Measurements from ENCODE around the gene CCDC187.
"Not testable (repeated sequence)": the region's sequence is repeated elsewhere in the genome, so short reads cannot be mapped to it uniquely, and the experiment has no call there.

The CCDC187 gene

DNA sequence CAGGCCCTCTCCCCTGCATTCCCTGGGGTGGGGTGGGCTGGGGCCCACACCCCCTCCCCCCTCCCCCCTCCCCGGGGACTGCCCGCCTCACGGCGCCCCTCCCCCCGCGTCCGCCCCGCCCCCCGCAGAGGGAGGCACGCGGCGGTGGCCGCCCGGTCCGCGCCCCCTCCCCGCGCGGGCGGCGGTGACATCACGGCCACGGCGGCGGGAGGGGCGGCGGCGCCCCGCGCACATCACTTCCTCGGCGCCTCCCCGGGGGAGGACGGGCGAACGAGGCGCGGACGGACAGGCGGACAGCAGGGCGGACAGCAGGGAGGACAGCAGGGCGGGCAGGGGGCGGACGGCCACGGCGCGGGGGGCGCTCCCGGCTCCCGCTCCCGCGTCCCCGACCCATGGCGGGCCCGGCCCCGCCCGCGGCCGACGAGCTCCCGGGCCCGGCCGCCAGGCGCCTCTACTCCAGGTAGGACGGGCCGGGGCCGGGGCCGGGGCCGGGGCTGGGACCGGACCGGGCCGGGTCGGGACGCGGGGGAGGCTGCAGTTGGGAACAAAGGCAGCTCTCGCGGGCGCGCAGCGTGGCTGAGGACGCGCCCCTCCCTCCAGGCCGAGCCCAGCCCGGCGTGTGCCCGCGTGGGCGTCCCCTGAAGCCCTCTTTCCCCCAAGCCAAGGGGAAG lies 23.5 kb upstream of the CCDC187 start, which contains the start of gene GPSM1:
GPSM1 (plus strand) TSS at position 236 of the 671 bp plus-strand sequence; CDS start at position 393, 157 bp downstream.
- peak in 33 of 58 donors; percentile 11 to 66 (median 40) for DNase-seq

DNA sequence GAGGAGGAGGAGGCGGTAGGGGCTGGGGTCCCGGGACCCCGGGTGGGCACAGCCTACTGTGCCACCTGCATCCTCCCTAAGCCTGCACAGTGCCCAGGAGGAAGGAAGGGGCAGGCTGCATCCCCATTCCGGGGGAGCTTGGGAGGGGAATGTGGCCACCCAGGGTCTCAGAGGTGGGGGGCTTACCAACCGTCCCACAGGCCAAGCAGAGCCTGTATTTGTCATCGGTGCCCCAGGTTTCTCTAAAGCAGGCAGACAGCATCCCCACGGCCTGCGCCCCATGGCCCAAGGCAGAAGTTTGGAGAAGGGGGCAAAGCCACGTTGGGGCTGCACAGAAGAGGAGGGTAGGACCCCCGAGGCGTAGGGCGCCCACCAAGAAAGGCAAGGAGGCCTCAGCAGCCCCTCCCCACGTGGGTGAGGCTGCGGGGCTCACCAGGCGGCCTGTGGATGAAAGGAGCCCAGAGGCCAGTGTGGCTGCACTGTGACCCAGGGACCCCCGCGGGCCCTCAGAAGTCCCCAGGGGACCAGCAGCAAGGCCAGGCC lies 22.9 kb upstream of the CCDC187 start:
- no peak for DNase-seq

DNA sequence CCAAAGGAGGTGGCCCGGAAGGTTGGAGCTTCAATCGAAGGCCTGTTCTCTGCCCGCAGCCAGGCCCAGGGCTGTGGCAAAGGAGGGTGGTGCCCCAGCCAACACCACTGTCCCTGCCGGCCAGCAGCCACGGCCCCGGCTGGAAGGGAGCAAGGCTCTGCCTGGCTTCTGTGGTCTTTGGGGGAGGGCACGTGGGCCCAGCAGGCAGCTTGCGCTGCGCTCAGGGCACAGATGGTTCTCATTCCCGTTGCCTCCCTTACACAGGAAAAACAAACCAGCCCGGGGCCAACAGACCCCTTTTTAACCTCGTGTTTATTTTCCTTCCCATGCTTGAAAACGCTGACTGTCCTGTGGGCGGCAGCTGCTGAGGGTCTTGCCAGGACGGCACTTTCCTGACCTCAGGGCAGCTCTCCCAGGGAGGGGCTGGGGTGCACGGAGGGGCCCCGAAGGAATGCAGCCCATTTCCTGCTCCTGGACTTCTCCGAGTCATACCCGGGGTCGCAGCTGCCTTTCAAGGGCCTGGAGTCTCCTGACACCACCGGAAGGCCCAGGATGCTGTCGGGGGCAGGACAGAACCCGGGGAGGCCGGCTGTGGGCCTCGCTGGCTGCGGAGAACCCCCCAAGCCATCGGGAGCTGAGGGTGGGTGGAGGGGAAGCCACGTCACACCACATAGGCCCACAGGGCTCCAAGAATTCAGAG lies 22.3 kb upstream of the CCDC187 start:
- peak in 29 of 58 donors; percentile 14 to 61 (median 31) for DNase-seq

DNA sequence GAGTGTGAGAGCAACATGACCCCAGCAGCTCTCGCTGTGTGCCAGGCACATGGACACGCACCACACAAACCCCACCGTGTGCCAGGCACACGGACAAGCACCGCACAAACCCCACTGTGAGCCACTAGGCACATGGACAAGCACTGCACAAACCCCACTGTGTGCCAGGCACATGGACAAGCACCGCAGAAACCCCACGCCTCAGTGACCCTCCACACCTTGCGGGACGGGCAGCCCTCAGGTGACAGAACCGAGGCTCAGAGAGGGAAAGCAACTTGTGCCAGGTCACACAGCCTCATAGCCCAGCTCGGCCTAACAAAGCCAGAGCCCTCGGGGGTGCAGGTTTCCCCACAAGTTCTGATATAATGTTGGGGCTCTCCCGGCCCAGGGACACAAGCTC lies 21.5 kb upstream of the CCDC187 start:
- DNase-seq: no peak

DNA sequence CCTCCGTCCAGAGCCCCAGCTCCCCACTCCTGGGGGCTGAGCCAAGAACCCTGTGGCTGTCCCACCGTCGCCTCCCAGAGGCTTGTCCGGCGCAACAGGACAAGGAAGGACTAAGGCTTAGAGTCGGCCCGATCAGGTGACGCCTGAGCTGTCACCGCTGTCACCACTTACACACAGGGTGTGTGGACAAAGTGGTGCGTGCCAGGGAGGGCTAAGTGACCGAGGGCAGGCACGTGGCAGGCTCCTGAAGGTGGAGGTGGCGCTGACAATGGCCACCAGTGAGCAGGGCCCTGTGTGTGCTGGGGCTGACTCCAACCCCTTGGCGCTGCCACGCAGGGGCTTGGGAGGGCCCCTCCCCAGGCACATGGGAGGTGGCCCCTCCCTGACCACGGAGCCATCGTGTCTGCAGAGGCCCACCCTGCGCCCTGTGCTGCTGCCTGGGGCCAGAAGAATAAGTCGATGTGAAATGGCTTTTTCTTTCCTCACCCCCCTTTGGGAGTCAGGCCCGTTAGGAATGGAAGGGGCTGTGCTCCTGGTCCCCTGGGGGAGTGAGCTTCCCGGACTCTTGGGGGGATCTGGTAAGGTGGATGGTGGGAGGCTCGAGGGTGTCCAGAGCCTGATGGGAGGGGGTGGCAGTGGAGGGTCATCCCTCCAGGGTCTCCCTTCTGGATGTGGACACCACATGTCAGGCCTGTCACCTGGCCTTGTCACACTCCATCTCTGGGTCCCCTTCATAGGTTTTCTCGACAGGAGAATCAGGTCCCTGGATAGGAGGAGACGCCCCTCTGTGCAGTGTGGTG lies 20.8 kb upstream of the CCDC187 start:
- DNase-seq: no peak

DNA sequence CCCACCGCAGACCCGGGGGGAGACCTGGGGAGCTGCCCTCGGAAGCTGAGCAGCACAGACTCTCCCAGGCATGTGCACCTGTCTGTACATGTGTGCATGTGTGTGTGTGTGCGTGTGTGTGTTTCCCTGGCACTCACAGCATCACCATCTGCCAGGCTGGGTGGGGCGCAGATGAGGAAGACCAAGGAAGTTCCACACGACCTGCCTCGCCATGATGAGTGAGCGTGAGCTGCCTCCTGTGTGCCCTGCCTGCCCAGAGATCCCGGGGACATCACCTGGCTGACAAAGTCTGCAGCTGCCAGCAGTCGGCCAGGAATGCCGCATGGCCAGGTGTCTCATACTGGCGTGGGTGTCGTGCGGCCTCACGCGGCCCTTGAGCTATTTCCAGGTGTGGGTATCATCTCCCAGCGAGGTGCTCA lies 19.5 kb upstream of the CCDC187 start:
- no peak for DNase-seq

DNA sequence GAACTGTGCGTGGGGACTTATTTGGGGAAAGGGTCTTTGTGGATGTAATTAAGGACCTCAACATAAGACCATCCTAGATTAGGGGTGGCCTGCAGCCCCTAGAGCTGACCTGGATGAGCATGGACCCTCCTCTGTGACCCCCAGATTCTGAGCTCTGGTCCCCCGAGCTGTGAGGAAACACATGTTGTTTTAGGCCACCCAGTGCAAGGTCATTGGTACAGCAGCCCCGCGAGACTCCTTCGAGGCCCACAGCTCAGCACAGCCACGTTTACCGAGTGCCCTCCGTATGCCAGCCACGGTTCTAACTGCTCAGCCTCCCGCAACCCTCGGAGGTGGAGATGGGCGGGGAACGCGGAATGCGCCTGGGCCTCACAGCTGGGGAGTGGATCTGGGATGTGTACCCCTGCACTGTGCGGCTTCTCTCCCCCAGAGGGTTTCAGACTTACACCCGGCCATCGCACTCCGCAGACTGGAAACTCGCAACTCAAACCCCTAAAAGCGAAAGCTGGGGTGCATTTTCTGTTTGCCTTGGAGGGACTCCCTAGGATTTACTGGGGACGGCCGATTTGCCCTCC lies 18.9 kb upstream of the CCDC187 start:
- DNase-seq: no peak

DNA sequence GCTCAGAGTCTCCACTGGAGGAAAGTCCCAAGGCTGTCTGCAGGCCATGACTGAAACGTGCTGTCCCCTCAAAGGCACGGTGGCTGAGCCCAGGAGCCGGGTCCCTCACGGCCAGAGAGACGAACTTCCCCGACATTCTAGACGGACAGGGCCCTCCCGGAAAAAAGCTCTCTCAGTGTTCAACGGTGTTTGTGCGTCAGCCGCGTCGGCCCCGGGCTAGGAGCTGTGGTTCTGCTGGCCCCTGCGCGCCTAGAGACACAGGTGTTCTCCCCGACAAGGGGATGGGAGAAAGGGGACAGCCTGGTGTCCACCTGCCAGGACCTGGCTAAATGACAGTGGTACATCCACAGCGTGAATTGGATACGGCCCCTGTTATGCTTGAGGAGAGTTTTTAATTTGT lies 17.7 kb upstream of the CCDC187 start:
- no peak for DNase-seq

DNA sequence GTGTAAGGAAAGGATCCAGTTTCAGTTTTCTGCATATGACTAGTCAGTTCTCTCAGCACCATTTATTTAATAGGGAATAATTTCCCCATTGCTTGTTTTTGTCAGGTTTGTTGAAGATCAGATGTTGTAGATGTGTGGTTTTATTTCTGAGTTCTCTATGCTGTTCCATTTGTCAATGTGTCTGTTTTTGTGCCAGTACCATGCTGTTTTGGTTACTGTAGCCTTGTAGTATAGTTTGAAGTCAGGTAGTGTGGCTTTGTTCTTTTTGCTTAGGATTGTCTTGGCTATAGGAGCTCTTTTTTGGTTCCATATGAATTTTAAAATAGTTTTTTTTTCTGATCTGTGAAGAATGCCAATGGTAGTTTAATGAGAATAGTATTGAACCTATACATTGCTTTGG lies 17.1 kb upstream of the CCDC187 start:
- not testable (repeated sequence) for DNase-seq

DNA sequence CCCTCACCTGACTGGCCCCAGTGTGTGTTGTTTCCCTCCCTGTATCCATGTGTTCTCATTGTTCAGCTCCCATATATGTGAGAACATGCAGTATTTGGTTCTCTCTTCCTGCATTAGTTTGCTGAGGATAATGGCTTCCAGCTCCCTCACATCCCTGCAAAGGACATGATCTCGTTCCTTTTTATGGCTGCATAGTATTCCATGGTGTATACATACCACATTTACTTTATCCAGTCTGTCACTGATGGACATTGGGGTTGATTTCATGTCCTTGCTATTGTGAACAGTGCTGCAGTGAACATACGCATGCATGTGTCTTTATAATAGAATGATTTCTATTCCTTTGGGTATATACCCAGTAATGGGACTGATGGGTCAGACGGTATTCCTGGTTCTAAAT lies 16.1 kb upstream of the CCDC187 start:
- DNase-seq: not testable (repeated sequence)

DNA sequence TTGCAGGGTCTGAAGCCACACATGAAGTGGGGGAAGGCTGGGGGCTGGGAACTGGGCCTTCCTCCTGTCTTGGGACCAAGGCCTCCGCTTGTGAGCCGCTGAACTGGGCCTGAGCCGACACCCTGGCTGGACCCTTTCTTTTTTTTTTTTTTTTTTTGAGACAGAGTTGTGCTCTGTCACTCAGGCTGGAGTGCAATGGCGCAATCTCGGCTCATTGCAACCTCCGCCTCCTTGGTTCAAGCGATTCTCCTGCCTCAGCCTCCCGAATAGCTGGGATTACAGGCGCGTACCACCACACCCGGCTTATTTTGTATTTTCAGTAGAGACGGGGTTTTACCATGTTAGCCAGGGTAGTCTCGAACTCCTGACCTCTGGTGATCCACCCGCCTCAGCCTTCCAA lies 15.3 kb upstream of the CCDC187 start:
- DNase-seq: not testable (repeated sequence)

DNA sequence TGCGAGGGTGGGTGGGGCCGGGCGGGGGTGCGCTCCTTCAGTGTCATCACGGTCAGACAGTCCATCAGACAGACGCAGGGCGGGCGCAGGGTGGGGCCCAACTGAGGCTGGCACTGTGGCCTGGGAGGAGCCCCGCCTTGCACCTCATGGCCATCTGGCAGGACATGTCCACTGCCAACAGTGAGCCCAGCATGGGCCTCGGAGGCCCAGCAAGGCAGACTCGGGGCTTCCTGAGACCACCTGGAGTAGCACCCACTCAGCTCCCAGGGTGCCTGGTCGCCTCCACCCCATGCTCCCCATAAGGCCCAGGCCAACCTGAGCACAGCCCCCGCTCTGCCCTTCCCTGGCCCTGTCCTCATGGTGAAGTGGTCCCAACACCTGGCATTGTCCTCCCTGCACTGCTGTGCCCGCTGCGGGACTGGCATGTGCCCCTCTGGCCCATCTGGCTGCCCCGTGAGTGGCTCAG lies 14.9 kb upstream of the CCDC187 start:
- no peak for DNase-seq

DNA sequence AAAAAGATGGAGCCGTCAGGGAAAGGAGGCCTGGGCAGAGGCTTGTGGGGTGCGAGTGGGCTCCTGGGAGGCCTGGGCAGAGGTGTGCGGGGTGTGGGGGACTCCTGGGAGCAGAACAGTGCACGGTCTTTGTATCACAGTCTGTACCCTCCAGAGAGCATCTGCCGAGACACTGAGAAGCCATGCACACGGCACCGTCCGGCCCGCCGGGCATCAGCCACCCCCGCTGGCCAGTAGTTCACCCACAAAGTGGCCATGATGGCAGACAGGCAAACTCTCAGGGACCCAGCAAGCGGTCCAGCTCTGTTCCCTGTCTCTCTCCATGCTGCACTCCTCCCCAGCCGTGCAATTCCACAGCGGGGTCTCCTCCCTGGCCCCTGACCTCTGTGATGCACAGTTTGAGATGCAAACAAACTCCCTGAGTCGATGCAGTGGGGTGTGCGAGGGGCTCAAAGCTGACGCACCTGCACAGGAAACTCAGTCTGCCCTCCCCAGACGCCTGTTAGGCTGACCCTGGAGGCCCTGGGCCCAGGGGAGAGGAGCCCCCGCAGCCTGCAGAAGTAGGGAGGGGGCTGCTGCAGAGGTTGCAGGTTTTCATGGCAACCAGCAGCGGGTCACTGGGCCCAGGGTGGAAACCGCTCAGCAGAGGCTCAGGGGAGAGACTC lies 14.3 kb upstream of the CCDC187 start:
- DNase-seq: no peak

DNA sequence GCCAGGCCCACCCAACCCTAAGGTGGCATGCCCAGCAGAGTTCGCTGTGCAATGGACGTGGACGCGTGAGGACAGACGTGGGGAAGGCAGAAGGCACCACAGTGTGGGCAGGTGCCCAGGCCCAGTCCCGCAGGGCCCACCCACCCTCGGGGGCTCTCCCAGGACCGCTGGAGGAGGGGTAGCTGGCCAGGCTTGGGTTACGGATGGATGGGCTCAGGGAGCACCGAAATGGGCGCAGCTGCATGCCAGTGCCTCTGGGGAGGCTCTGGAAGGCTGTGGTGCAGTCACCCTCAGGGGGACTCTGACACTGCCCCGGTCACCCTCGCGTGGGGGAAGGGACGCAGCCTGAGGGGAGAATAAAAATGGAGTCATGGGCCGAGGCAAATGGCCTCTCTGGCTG lies 13.8 kb upstream of the CCDC187 start:
- no peak for DNase-seq

DNA sequence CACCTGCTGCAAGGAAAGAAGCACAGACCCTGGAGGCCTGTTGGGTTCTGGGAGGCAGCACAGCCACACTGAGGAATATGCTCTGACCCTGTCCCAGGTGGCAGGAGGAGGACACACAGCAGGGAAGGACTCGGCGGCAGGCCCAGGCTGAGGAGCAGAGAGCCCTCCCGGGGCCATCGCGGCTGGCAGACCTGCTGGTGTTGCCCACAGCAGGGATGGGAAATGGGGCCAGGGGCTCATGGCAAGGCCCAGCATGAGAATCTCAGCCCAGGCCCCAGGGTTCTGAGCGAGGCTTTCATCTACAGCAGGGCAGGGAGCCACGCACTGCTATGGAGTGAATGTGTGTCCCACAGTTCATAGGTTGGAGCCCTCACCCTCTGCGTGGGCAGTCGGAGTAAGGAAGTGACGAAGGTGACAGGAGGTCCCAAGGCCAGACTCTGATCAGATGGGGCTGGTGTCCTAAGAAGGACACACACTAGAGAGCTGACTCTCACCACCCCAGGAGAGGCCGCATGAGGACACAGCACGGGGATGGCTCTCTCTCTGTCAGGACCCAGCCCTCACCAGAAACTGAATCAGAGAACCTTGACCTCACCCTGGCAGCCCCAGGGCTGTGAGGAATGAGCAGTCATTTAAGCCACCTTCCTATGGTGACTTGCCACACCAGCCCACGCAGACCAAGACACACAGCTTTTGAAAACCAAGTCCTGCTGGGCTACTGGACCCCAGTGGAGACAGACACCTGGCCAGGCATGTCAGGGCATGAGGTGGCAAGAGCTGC lies 13.2 kb upstream of the CCDC187 start:
- DNase-seq: no peak

DNA sequence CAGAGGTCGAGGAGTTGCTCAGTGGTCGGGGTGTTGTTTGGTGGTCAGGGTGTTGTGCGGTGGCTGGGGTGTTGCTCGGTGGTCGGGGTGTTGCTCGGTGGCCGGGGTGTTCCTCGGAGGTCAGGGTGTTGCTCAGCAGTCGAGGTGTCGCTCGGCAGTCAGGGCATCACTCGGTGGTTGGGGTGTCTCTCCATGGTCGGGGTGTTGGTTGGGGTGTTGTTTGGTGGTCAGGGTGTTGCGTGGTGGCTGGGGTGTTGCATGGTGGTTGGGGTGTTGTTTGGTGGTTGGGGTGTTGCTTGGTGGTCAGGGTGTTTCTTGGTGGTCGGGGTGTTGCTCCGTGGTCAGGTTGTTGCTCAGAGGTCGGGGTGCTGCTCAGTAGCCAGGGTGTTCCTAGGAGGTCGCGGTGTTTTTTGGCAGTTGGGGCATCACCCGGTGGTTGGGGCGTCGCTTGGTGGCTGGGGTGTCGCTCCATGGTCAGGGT lies 12.4 kb upstream of the CCDC187 start:
- no peak for DNase-seq

DNA sequence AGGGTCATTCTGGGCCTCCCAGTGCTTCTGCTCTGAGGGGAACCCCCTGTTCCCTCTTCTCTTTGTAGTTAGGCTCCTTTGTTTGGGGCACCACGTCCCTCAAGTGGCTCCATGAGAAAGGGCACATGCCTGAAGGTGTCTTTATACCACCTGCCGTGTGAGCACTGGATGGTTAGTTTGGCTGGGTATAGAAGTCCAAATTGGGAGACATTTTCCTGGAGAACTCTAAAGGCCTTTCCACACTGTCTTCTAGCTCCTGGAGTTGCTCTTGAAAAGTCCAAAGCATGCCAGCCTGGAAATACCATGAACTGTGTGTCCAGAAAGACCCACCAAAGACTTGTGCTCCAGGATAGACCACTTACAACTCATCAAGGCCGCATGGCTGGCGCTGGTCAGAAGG lies 11.1 kb upstream of the CCDC187 start:
- DNase-seq: no peak

DNA sequence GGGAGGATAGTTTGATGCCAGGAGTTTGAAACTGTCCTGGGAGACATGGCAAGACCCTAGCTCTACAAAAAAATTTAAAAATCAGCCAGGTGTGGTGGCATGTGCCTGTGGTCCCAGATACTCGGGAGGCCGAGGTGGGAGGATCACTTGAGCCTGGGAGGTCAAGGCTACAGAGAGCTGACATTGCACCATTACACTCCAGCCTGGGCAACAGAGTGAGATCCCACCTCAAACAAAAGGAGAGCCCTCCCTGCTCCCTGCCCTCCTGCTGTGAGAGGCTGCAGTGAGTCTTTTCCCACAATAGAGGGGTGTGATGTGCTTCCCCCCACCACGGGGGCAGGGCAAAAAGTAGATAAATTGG lies 10.1 kb upstream of the CCDC187 start:
- no peak for DNase-seq

DNA sequence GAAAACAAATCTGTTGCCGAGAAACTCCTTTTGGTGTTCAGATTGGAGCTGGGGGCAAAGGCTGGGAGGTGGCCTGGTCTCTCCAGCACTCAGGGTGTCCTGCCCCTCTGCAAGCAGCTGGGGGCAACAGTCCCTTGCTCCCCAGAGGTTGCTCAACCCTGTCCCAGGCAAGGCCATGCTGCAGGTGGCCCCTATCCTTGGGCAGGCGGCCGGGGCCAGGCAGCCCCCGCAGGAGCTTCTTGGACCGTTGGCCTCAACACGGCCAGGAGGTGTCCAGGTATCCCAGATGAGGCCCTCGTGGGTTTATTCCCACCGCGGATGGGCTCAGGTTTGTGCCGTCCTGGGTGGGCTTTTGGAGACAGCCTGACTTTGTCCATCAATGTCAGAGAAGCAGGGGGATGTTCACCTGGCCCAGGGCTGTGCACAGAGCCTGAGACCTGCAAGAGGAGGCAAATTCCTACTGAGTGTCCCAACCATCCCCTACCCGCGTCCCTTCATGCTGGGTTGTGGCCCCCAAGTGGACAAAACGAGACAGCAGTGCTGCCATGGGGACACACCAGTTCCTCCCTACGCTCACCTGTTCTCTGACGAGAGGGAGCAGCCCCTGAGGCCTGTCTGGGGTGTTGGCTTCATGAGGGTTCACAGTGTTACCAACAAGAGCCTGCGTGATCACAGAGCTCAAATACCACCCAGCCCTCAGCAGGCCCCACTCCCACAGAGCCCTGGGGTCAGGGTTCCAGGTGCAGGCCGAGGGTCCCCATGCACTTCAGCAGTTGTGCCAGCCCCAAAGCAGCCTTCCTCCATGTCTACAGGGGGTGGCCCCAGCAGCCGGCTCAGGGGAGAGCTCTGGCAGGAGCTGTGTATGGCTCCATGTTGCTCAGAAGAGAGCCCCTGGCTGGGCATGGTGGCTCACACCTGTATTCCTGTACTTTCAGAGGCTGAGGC lies 9.5 kb upstream of the CCDC187 start:
- DNase-seq: no peak

Measured in anterior cingulate cortex (tissue), 58 donors.